ENCODE data around the gene ARID4A.

GRCh38 chr14:58280954-58281787, 17.2 kb upstream of the ARID4A start:
- TF ChIP-seq EZH2 (IDR thresholded peaks at IDR 0.05; ENCODE audit: borderline replicate concordance, low read length) (no peak), CTCF (IDR thresholded peaks at IDR 0.05; ENCODE audit: low read length) (no peak)
